H9 (cell line): ENCODE data around the gene CXXC5. TPM values are rescaled to one million over a fixed set of nuclear protein-coding genes. Genes with fewer than 3 reads are reported as not detected.

ENCODE experiments used
- DNase-seq: peaks from one replicate; pipeline ENCODE4 v3.0.0-alpha.2; 2017
- H2AFZ ChIP-seq: one replicate; pipeline ENCODE4 v1.6.1; 2013; ENCODE audit warnings: mild to moderate bottlenecking, low read length, control low read depth, moderate library complexity
- H2AK5ac ChIP-seq: 2 replicates; pipeline ENCODE4 v1.6.1; 2013; ENCODE audit warnings: low read length, control low read depth, mixed read lengths; ENCODE audit not compliant: insufficient read length
- H2BK120ac ChIP-seq: one replicate; pipeline ENCODE4 v1.6.1; 2013; ENCODE audit warnings: low read depth, mild to moderate bottlenecking, low read length, control low read depth, inconsistent platforms; ENCODE audit not compliant: poor library complexity, severe bottlenecking
- H2BK12ac ChIP-seq: 2 replicates; pipeline ENCODE4 v1.6.1; 2013; ENCODE audit warnings: low read length, control low read depth, mixed read lengths, low read depth; ENCODE audit not compliant: insufficient read length
- H2BK15ac ChIP-seq: 2 replicates; pipeline ENCODE4 v1.6.1; 2013; ENCODE audit warnings: low read depth, low read length, control low read depth
- H2BK20ac ChIP-seq: one replicate; pipeline ENCODE4 v1.6.1; 2013; ENCODE audit warnings: low read depth, mild to moderate bottlenecking, low read length, control low read depth, inconsistent platforms; ENCODE audit not compliant: poor library complexity, severe bottlenecking
- H2BK5ac ChIP-seq: 2 replicates; pipeline ENCODE4 v1.6.1; 2013; ENCODE audit warnings: low read length, control low read depth, mixed read lengths; ENCODE audit not compliant: insufficient read length
- H3K14ac ChIP-seq: 2 replicates; pipeline ENCODE4 v1.6.1; 2013; ENCODE audit warnings: low read length, control low read depth; ENCODE audit not compliant: insufficient read depth
- H3K18ac ChIP-seq: 2 replicates; pipeline ENCODE4 v1.6.1; 2013; ENCODE audit warnings: low read depth, mild to moderate bottlenecking, mixed read lengths, low read length, control low read depth; ENCODE audit not compliant: insufficient read length
- H3K23ac ChIP-seq: 2 replicates; pipeline ENCODE4 v1.6.1; 2013; ENCODE audit warnings: low read length, control low read depth, mixed read lengths, low read depth; ENCODE audit not compliant: insufficient read length
- H3K23me2 ChIP-seq: 2 replicates; pipeline ENCODE4 v1.6.1; 2013; ENCODE audit warnings: low read depth, mild to moderate bottlenecking, mixed read lengths, low read length, control low read depth; ENCODE audit not compliant: insufficient read length, poor library complexity, severe bottlenecking
- H3K27ac ChIP-seq: 2 replicates; pipeline ENCODE4 v1.5.1; 2013; ENCODE audit warnings: low read length, control low read depth, mixed read lengths, low read depth; ENCODE audit not compliant: insufficient read length
- H3K27me3 ChIP-seq: 2 replicates; pipeline ENCODE4 v1.6.1; 2013; ENCODE audit warnings: low read length, control low read depth, inconsistent platforms; ENCODE audit not compliant: insufficient read depth
- H3K4ac ChIP-seq: 2 replicates; pipeline ENCODE4 v1.6.1; 2013; ENCODE audit warnings: low read depth, mild to moderate bottlenecking, control low read depth, inconsistent platforms, low read length, moderate library complexity
- H3K4me1 ChIP-seq: 2 replicates; pipeline ENCODE4 v1.6.1; 2013; ENCODE audit warnings: low read length, control low read depth, inconsistent platforms; ENCODE audit not compliant: insufficient read depth
- H3K4me2 ChIP-seq: 2 replicates; pipeline ENCODE4 v1.6.1; 2013; ENCODE audit warnings: low read length, control low read depth, mixed read lengths; ENCODE audit not compliant: insufficient read length, insufficient read depth
- H3K56ac ChIP-seq: 2 replicates; pipeline ENCODE4 v1.6.1; 2013; ENCODE audit warnings: low read depth, mild to moderate bottlenecking, mixed read lengths, low read length, control low read depth; ENCODE audit not compliant: insufficient read length
- H3K79me1 ChIP-seq: 2 replicates; pipeline ENCODE4 v1.6.1; 2013; ENCODE audit warnings: low read depth, mild to moderate bottlenecking, moderate library complexity, low read length, control low read depth, inconsistent platforms; ENCODE audit not compliant: insufficient read depth, poor library complexity, severe bottlenecking
- H3K79me2 ChIP-seq: 2 replicates; pipeline ENCODE4 v1.6.1; 2013; ENCODE audit warnings: low read length, control low read depth, inconsistent platforms; ENCODE audit not compliant: insufficient read depth
- H3K9ac ChIP-seq: 2 replicates; pipeline ENCODE4 v1.6.1; 2013; ENCODE audit warnings: low read length, control low read depth, mixed read lengths; ENCODE audit not compliant: insufficient read length; ENCODE audit errors: extremely low read depth
- H3K9me3 ChIP-seq: one replicate; pipeline ENCODE4 v1.6.1; 2013; ENCODE audit warnings: low read depth, low read length, inconsistent platforms; ENCODE audit not compliant: control insufficient read depth
- H3T11ph ChIP-seq: one replicate; pipeline ENCODE4 v1.6.1; 2013; ENCODE audit warnings: mild to moderate bottlenecking, low read length, control low read depth, inconsistent platforms
- H4K20me1 ChIP-seq: one replicate; pipeline ENCODE4 v1.6.1; 2013; ENCODE audit not compliant: control insufficient read depth, insufficient read length, insufficient read depth
- H4K5ac ChIP-seq: 2 replicates; pipeline ENCODE4 v1.6.1; 2013; ENCODE audit warnings: low read depth, mild to moderate bottlenecking, mixed read lengths, low read length, control low read depth; ENCODE audit not compliant: insufficient read length
- H4K8ac ChIP-seq: replicated peaks from 2 replicates; pipeline ENCODE4 v1.6.1; 2013; ENCODE audit warnings: low read length, control low read depth, mixed read lengths, low read depth; ENCODE audit not compliant: insufficient read length
- H4K91ac ChIP-seq: 2 replicates; pipeline ENCODE4 v1.6.1; 2013; ENCODE audit warnings: low read depth, mild to moderate bottlenecking, moderate library complexity, mixed read lengths, low read length, control low read depth; ENCODE audit not compliant: insufficient read length
- H3K27ac Mint-ChIP-seq, 3 experiments: 2 replicates in 2 of 3; 3 replicates in 1 of 3; pipeline ENCODE4 v1.8.0; 2020 to 2021; ENCODE audit warnings: mixed read lengths in 3 of 3, mild to moderate bottlenecking in 1 of 3, moderate library complexity in 1 of 3
- H3K27me3 Mint-ChIP-seq: 2 replicates; pipeline ENCODE4 v1.8.0; 2021; ENCODE audit warnings: low read depth, mild to moderate bottlenecking, moderate library complexity, mixed read lengths
- H3K36me3 Mint-ChIP-seq, 3 experiments: 2 replicates in 2 of 3; 3 replicates in 1 of 3; pipeline ENCODE4 v1.8.0; 2020 to 2021; ENCODE audit warnings: low read depth in 3 of 3, mixed read lengths in 3 of 3; ENCODE audit not compliant: insufficient read depth in 1 of 3
- H3K4me1 Mint-ChIP-seq, 2 experiments: 2 replicates each; pipeline ENCODE4 v1.8.0; 2020; ENCODE audit warnings: mixed read lengths in 2 of 2
- H3K4me3 Mint-ChIP-seq, 2 experiments: 2 replicates in 1 of 2; 3 replicates in 1 of 2; pipeline ENCODE4 v1.8.0; 2020 to 2021; ENCODE audit warnings: mild to moderate bottlenecking in 2 of 2, mixed read lengths in 2 of 2, moderate library complexity in 1 of 2
- H3K9me3 Mint-ChIP-seq, 2 experiments: 2 replicates in 1 of 2; 3 replicates in 1 of 2; pipeline ENCODE4 v1.8.0; 2020; ENCODE audit warnings: mild to moderate bottlenecking in 2 of 2, mixed read lengths in 2 of 2, moderate library complexity in 1 of 2
- WGBS: extraction: QIAGEN DNeasy Blood & Tissue Kit; methylation state at CpG from one replicate; pipeline ENCODE4 v1.1.7; 2013; ENCODE audit warnings: missing lambda C conversion rate, low lambda C conversion rate, mixed read lengths; ENCODE audit not compliant: insufficient read length; ENCODE audit errors: extremely low coverage; 5-methylcytosine and 5-hydroxymethylcytosine counted together
- total RNA-seq: library from RNA; stranded (reverse); gene quantifications from 2 replicates; pipeline ENCODE4 v1.2.1, GENCODE V29; 2021
- TF ChIP-seq, protein P1 (sequence below): fragments of 200-600 bp; sonication (generic); conservative IDR thresholded peaks from 3 replicates; pipeline ENCODE4 v1.8.0; 2021; ENCODE audit warnings: antibody characterized with exemption, mild to moderate bottlenecking

Gene CXXC5
- total RNA-seq, 1 experiment from 2014 or later = 105 TPM

DNA sequence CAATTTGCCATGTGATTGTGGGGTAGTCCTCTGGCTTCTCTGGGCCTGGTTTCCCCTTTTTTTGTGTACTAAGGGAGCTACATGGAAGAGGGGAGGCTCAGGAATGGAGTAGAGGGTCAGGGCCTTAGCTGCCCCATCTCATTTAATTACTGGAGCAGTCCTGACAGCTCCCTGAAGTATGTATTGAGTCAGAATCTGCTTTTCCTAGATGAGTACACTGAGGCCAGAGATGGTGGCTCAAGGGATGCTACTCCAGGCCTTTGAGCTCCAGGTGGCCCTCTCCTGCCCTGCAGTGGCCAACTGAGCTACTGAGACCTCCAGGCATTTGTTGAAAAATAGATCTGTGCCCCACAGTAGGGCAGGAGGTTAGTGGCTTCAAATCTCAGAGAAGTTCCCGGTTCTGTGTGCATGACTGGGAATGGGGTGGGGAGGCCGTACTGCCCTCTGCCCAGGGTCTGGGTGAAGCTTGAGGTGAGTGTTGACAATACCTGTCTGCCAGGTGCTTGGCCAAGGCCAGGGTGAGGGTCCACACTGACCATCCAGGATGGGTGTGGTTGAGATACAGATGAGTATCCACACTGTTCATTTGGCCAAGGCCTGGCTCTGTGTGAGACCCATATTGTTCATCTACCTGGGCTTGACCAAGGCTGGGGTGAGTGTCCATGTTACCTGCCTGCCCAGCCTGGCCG, 45.7 kb downstream of the CXXC5 start:
- Histone ChIP-seq H4K8ac (no peak overlapping the region), H2BK20ac (no peak overlapping the region), H2BK120ac (no peak overlapping the region), H3K23ac (no peak overlapping the region), H2BK12ac (no peak overlapping the region), H3K18ac (no peak overlapping the region), H3K79me1 (no peaks in the 10 kb centered on the region), H2AFZ (no peak overlapping the region), H3K23me2 (peaks cover 7% of the 10 kb centered on the region), H3K79me2 (no peaks in the 10 kb centered on the region), H3K4me2 (no peak overlapping the region), H4K5ac (no peak overlapping the region), H4K91ac (no peak overlapping the region), H3K27me3 (no peaks in the 10 kb centered on the region; the same call in 1 of the 2 replicates), H3K4me1 (peaks cover 9% of the 10 kb centered on the region), H2BK5ac (no peak overlapping the region), H3K27ac (no peak overlapping the region), H3T11ph (no peak overlapping the region), H3K9me3 (no peaks in the 10 kb centered on the region), H2AK5ac (no peak overlapping the region), H3K14ac (no peak overlapping the region), H3K4ac (no peak overlapping the region), H2BK15ac (no peak overlapping the region), H3K56ac (no peak overlapping the region), H4K20me1 (no peaks in the 10 kb centered on the region), H3K9ac (no peak overlapping the region)
- no CpG with 5 or more reads among the region's 3 CpGs for WGBS
- H3K4me1 Mint-ChIP-seq = peaks cover 46 to 60% of the 10 kb centered on the region in 2 experiments
- H3K27me3 Mint-ChIP-seq = peaks cover 43% of the 10 kb centered on the region
- H3K27ac Mint-ChIP-seq = no peak overlapping the region; a peak in 1 of 7 replicates
- TF ChIP-seq, protein P1, sequence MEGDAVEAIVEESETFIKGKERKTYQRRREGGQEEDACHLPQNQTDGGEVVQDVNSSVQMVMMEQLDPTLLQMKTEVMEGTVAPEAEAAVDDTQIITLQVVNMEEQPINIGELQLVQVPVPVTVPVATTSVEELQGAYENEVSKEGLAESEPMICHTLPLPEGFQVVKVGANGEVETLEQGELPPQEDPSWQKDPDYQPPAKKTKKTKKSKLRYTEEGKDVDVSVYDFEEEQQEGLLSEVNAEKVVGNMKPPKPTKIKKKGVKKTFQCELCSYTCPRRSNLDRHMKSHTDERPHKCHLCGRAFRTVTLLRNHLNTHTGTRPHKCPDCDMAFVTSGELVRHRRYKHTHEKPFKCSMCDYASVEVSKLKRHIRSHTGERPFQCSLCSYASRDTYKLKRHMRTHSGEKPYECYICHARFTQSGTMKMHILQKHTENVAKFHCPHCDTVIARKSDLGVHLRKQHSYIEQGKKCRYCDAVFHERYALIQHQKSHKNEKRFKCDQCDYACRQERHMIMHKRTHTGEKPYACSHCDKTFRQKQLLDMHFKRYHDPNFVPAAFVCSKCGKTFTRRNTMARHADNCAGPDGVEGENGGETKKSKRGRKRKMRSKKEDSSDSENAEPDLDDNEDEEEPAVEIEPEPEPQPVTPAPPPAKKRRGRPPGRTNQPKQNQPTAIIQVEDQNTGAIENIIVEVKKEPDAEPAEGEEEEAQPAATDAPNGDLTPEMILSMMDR = no peak
- peaks cover 0 to 2% (median 0%) of the 10 kb centered on the region in 3 experiments; a peak in 2 of 7 replicates for H3K36me3 Mint-ChIP-seq
- no peak for DNase-seq
- no peak overlapping the region for H3K4me3 Mint-ChIP-seq
- no peaks in the 10 kb centered on the region for H3K9me3 Mint-ChIP-seq
